ENCODE data around the gene SLC27A4.

- TF ChIP-seq, protein P1, sequence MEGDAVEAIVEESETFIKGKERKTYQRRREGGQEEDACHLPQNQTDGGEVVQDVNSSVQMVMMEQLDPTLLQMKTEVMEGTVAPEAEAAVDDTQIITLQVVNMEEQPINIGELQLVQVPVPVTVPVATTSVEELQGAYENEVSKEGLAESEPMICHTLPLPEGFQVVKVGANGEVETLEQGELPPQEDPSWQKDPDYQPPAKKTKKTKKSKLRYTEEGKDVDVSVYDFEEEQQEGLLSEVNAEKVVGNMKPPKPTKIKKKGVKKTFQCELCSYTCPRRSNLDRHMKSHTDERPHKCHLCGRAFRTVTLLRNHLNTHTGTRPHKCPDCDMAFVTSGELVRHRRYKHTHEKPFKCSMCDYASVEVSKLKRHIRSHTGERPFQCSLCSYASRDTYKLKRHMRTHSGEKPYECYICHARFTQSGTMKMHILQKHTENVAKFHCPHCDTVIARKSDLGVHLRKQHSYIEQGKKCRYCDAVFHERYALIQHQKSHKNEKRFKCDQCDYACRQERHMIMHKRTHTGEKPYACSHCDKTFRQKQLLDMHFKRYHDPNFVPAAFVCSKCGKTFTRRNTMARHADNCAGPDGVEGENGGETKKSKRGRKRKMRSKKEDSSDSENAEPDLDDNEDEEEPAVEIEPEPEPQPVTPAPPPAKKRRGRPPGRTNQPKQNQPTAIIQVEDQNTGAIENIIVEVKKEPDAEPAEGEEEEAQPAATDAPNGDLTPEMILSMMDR (IDR thresholded peaks at IDR 0.05): no peak
- TF ChIP-seq POLR2A (IDR thresholded peaks at IDR 0.05): no peak
- TF ChIP-seq EP300 (IDR thresholded peaks at IDR 0.05): no peak
These were observed 49.2 kb downstream of the SLC27A4 start for GRCh38 chr9:128389395-128390149.

All from ovary (tissue), 3 donors.